ENCODE results near the gene GYS1. TPM values are rescaled to one million over a fixed set of nuclear protein-coding genes. Genes with fewer than 3 reads are reported as not detected.
"Not testable (repeated sequence)": the region's sequence is repeated elsewhere in the genome, so short reads cannot be mapped to it uniquely, and the experiment has no call there.

GYS1 gene
- total and polyA plus RNA-seq, 2 donors (not counting 1 experiment from before 2014, with no cell fraction given), result 31.2 to 42.8 TPM

DNA sequence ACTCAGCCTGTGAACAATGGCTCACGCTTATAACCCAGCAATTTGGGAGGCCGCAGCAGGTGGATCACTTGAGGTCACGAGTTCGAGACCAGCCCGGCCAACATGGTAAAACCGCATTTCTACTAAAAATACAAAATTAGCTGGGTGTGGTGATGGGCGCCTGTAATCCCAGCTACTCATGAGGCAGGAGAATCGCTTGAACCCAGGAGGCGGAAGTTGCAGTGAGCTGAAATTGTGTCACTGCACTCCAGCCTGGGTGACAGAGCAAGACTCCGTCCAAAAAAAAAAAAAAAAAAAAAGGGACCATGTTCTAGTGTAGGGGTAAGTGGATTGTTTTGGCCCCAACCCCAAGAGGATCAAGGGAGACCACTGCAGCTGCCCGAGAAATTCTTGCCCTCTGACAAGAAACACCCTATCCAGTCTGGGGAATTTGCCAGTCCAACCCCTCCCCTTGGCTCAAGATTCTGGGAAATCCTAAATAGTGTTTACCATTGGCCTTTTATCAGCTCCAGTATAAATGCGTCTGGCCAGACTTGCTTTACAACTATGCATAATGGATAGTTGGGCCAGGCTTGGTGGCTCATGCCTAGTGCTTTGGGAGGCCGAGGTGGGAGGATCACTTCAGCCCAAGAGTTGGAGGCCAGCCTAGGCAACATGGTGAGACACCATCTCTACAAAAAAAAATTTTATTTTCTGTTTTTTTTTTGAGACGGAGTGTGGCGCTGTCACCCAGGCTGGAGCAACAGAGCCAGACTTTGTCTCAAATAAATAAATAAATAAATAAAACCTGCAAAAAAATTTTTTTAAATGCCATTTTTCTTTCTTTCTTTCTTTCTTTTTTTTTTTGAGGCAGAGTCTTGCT, 64.7 kb downstream of the GYS1 start:
- TF ChIP-seq EZH2 (IDR thresholded peaks at IDR 0.05; ENCODE audit: low read length, missing control alignments), result no peak
- TF ChIP-seq, protein P1, sequence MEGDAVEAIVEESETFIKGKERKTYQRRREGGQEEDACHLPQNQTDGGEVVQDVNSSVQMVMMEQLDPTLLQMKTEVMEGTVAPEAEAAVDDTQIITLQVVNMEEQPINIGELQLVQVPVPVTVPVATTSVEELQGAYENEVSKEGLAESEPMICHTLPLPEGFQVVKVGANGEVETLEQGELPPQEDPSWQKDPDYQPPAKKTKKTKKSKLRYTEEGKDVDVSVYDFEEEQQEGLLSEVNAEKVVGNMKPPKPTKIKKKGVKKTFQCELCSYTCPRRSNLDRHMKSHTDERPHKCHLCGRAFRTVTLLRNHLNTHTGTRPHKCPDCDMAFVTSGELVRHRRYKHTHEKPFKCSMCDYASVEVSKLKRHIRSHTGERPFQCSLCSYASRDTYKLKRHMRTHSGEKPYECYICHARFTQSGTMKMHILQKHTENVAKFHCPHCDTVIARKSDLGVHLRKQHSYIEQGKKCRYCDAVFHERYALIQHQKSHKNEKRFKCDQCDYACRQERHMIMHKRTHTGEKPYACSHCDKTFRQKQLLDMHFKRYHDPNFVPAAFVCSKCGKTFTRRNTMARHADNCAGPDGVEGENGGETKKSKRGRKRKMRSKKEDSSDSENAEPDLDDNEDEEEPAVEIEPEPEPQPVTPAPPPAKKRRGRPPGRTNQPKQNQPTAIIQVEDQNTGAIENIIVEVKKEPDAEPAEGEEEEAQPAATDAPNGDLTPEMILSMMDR (conservative IDR thresholded peaks at IDR 0.05 in 1 of 2, IDR thresholded peaks at IDR 0.05 in 1 of 2; ENCODE audit: low read depth in 1 of 2, low read length in 2 of 2), result no peak
- peak; percentile 58 to 84 for DNase-seq (ENCODE audit: low read depth in 2 of 2)

DNA sequence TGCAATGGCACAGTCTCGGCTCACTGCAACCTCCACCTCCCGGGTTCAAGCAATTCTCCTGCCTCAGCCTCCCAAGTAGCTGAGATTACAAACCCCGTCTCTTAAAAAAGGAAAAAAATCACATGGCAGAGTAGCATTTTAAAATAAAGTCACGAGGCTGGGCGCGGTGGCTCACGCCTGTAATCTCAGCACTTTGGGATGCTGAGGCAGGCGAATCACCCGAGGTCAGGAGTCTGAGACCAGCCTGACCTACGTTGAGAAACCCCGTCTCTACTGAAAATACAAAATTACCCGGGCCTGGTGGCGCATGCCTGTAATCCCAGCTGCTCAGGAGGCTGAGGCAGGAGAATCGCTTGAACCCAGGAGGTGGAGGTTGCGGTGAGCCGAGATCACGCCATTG, 65.4 kb downstream of the GYS1 start:
- H3K9me3 ChIP-seq (ENCODE audit: control insufficient read depth, insufficient read depth, low read depth, low read length); DNase-seq (ENCODE audit: low read depth in 2 of 2); H2AFZ ChIP-seq (ENCODE audit: low read length); H3K36me3 ChIP-seq (ENCODE audit: control insufficient read depth, insufficient read depth, low read length); H3K4me1 ChIP-seq (ENCODE audit: control insufficient read depth, extremely low read depth, insufficient read depth, low read length); H3K27me3 ChIP-seq (ENCODE audit: control insufficient read depth, insufficient read depth, low read length); H3K4me3 ChIP-seq (replicated peaks in 1 of 4; ENCODE audit: control extremely low read depth in 1 of 4, insufficient read depth in 1 of 4, low read depth in 3 of 4, low read length in 4 of 4); H4K20me1 ChIP-seq (ENCODE audit: control insufficient read depth, extremely low read depth, insufficient read depth, low read length); H3K9ac ChIP-seq (ENCODE audit: insufficient read depth, low read length); H3K79me2 ChIP-seq (ENCODE audit: control insufficient read depth, insufficient read depth, low read length); H3K27ac ChIP-seq (ENCODE audit: insufficient read depth, low read length); H3K4me2 ChIP-seq (ENCODE audit: extremely low read depth, insufficient read depth, low read length): not testable (repeated sequence)

More for the DNA sequence above, 64.7 kb downstream of the GYS1 start:
- Histone ChIP-seq H2AFZ (ENCODE audit: low read length) (no peak overlapping the region), H3K27ac (ENCODE audit: insufficient read depth, low read length) (no peak overlapping the region), H3K4me1 (ENCODE audit: control insufficient read depth, extremely low read depth, insufficient read depth, low read length) (peaks cover 8% of the 10 kb centered on the region), H3K79me2 (ENCODE audit: control insufficient read depth, insufficient read depth, low read length) (no peaks in the 10 kb centered on the region), H3K4me2 (ENCODE audit: extremely low read depth, insufficient read depth, low read length) (no peak overlapping the region), H3K27me3 (ENCODE audit: control insufficient read depth, insufficient read depth, low read length) (no peaks in the 10 kb centered on the region), H3K9me3 (ENCODE audit: control insufficient read depth, insufficient read depth, low read depth, low read length) (no peaks in the 10 kb centered on the region), H3K4me3 (replicated peaks in 1 of 4; ENCODE audit: control extremely low read depth in 1 of 4, insufficient read depth in 1 of 4, low read depth in 3 of 4, low read length in 4 of 4) (no peak overlapping the region), H4K20me1 (ENCODE audit: control insufficient read depth, extremely low read depth, insufficient read depth, low read length) (no peaks in the 10 kb centered on the region), H3K36me3 (ENCODE audit: control insufficient read depth, insufficient read depth, low read length) (no peaks in the 10 kb centered on the region), H3K9ac (ENCODE audit: insufficient read depth, low read length) (no peak overlapping the region)

DNA sequence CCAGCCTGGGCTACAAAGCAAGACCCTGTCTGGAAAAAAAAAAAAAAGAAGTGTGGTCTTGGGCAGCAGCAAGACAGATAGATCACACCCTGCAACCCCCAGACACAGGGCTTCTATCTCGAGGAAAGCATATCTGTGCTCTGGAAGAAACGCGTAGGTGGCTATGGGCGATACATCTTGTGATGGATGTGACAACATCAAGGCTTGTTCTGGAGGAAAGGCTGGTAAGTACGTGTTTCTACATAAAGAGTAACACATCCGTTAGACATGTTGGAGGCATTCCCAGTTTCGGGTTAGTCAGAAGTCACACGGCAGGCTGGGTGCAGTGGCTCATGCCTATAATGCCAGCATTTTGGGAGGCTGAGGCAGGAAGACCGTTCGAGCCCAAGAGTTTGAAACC, 66.2 kb downstream of the GYS1 start:
- Histone ChIP-seq H2AFZ (ENCODE audit: low read length) (no peak overlapping the region), H3K79me2 (ENCODE audit: control insufficient read depth, insufficient read depth, low read length) (no peaks in the 10 kb centered on the region), H3K4me2 (ENCODE audit: extremely low read depth, insufficient read depth, low read length) (no peak overlapping the region), H4K20me1 (ENCODE audit: control insufficient read depth, extremely low read depth, insufficient read depth, low read length) (no peaks in the 10 kb centered on the region), H3K4me1 (ENCODE audit: control insufficient read depth, extremely low read depth, insufficient read depth, low read length) (peaks cover 7% of the 10 kb centered on the region), H3K27ac (ENCODE audit: insufficient read depth, low read length) (peak overlapping the region; percentile 55), H3K4me3 (replicated peaks in 1 of 4; ENCODE audit: control extremely low read depth in 1 of 4, insufficient read depth in 1 of 4, low read depth in 3 of 4, low read length in 4 of 4) (no peak overlapping the region), H3K36me3 (ENCODE audit: control insufficient read depth, insufficient read depth, low read length) (peaks cover 4% of the 10 kb centered on the region), H3K27me3 (ENCODE audit: control insufficient read depth, insufficient read depth, low read length) (no peaks in the 10 kb centered on the region), H3K9me3 (ENCODE audit: control insufficient read depth, insufficient read depth, low read depth, low read length) (no peaks in the 10 kb centered on the region), H3K9ac (ENCODE audit: insufficient read depth, low read length) (no peak overlapping the region)
- no peak for TF ChIP-seq EZH2 (IDR thresholded peaks at IDR 0.05; ENCODE audit: low read length, missing control alignments)
- TF ChIP-seq, protein P1 (conservative IDR thresholded peaks at IDR 0.05 in 1 of 2, IDR thresholded peaks at IDR 0.05 in 1 of 2; ENCODE audit: low read depth in 1 of 2, low read length in 2 of 2), result no peak
- DNase-seq (ENCODE audit: low read depth in 2 of 2), result peak; percentile 98 to 99

DNA sequence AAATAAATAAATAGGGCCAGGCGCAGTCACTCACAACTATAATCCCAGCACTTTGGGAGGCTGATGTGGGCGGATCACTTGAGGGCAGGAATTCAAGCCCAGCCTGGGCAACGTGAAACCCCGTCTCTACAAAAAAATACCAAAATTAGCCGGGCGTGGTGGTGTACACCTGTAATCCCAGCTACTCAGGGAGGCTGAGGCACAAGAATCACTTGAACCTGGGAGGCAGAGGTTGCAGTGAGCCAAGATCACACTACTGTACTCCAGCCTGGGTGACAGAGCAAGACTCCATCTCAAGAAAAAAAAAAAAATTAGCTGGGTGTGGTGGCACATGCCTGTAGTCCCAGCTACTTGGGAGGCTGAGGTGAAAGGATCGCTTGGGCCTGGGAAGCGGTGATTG, 67.2 kb downstream of the GYS1 start:
- H3K27ac ChIP-seq (ENCODE audit: insufficient read depth, low read length), result peak overlapping the region; percentile 55
- not testable (repeated sequence) for H2AFZ ChIP-seq (ENCODE audit: low read length); H3K4me2 ChIP-seq (ENCODE audit: extremely low read depth, insufficient read depth, low read length); H3K36me3 ChIP-seq (ENCODE audit: control insufficient read depth, insufficient read depth, low read length); H3K79me2 ChIP-seq (ENCODE audit: control insufficient read depth, insufficient read depth, low read length); H3K4me1 ChIP-seq (ENCODE audit: control insufficient read depth, extremely low read depth, insufficient read depth, low read length); H4K20me1 ChIP-seq (ENCODE audit: control insufficient read depth, extremely low read depth, insufficient read depth, low read length); H3K27me3 ChIP-seq (ENCODE audit: control insufficient read depth, insufficient read depth, low read length); H3K9me3 ChIP-seq (ENCODE audit: control insufficient read depth, insufficient read depth, low read depth, low read length); DNase-seq (ENCODE audit: low read depth in 2 of 2); H3K4me3 ChIP-seq (replicated peaks in 1 of 4; ENCODE audit: control extremely low read depth in 1 of 4, insufficient read depth in 1 of 4, low read depth in 3 of 4, low read length in 4 of 4); H3K9ac ChIP-seq (ENCODE audit: insufficient read depth, low read length)

All from fibroblast of lung (primary cell).